Neural crest cell (in vitro differentiated cells): Measurements from ENCODE around the gene PHIP. TPM values are rescaled to one million over a fixed set of nuclear protein-coding genes. Genes with fewer than 3 reads are reported as not detected.
A peak's percentile ranks its signal among the peaks of the same experiment; 100 is the strongest.

ENCODE experiments used
- DNase-seq: peaks from one replicate; pipeline ENCODE4 v3.0.0; 2021; ENCODE audit warnings: low read depth, mixed read lengths, low spot score
- H3K27ac Mint-ChIP-seq: one replicate; pipeline ENCODE4 v1.8.0; 2021; ENCODE audit warnings: mild to moderate bottlenecking, mixed read lengths; ENCODE audit not compliant: unreplicated experiment
- H3K27me3 Mint-ChIP-seq: 2 replicates; pipeline ENCODE4 v1.8.0; 2021; ENCODE audit warnings: low read depth, mild to moderate bottlenecking, mixed read lengths
- H3K36me3 Mint-ChIP-seq: 2 replicates; pipeline ENCODE4 v1.8.0; 2021; ENCODE audit warnings: low read depth, mild to moderate bottlenecking, mixed read lengths
- H3K4me1 Mint-ChIP-seq: 2 replicates; pipeline ENCODE4 v1.8.0; 2021; ENCODE audit warnings: mixed read lengths
- H3K4me3 Mint-ChIP-seq: one replicate; pipeline ENCODE4 v1.8.0; 2021; ENCODE audit warnings: mild to moderate bottlenecking, mixed read lengths
- H3K9me3 Mint-ChIP-seq: 2 replicates; pipeline ENCODE4 v1.8.0; 2021; ENCODE audit warnings: mixed read lengths
- total RNA-seq: library from RNA; stranded (reverse); gene quantifications from 2 replicates; pipeline ENCODE4 v1.2.1, GENCODE V29; 2021
- TF ChIP-seq, protein P1 (sequence below): fragments of 200-600 bp; sonication (generic); conservative IDR thresholded peaks from 2 replicates; pipeline ENCODE4 v1.5.0; 2021; ENCODE audit warnings: antibody characterized with exemption, mild to moderate bottlenecking

The PHIP gene
- total RNA-seq, 1 donor from 2014 or later, result 50.0 TPM

GRCh38 chr6:79070206-79070825 is 7.7 kb downstream of the PHIP start:
- no peak overlapping the region for H3K27ac Mint-ChIP-seq
- peaks cover 34% of the 10 kb centered on the region for H3K4me1 Mint-ChIP-seq
- TF ChIP-seq, protein P1, sequence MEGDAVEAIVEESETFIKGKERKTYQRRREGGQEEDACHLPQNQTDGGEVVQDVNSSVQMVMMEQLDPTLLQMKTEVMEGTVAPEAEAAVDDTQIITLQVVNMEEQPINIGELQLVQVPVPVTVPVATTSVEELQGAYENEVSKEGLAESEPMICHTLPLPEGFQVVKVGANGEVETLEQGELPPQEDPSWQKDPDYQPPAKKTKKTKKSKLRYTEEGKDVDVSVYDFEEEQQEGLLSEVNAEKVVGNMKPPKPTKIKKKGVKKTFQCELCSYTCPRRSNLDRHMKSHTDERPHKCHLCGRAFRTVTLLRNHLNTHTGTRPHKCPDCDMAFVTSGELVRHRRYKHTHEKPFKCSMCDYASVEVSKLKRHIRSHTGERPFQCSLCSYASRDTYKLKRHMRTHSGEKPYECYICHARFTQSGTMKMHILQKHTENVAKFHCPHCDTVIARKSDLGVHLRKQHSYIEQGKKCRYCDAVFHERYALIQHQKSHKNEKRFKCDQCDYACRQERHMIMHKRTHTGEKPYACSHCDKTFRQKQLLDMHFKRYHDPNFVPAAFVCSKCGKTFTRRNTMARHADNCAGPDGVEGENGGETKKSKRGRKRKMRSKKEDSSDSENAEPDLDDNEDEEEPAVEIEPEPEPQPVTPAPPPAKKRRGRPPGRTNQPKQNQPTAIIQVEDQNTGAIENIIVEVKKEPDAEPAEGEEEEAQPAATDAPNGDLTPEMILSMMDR, result no peak

GRCh38 chr6:79066828-79067227 is 11.2 kb downstream of the PHIP start:
- H3K36me3 Mint-ChIP-seq, result peaks cover 2% of the 10 kb centered on the region
- no peak overlapping the region for H3K27ac Mint-ChIP-seq
- no peak for DNase-seq
- TF ChIP-seq, protein P1, result no peak
- peaks cover 14% of the 10 kb centered on the region for H3K4me1 Mint-ChIP-seq
- H3K4me3 Mint-ChIP-seq, result no peak overlapping the region
- no peaks in the 10 kb centered on the region for H3K27me3 Mint-ChIP-seq
- H3K9me3 Mint-ChIP-seq, result no peaks in the 10 kb centered on the region

More at GRCh38 chr6:79070206-79070825, 7.7 kb downstream of the PHIP start:
- no peak for DNase-seq
- no peaks in the 10 kb centered on the region for H3K9me3 Mint-ChIP-seq
- H3K27me3 Mint-ChIP-seq, result no peaks in the 10 kb centered on the region
- H3K4me3 Mint-ChIP-seq, result peak overlapping the region; percentile 61
- H3K36me3 Mint-ChIP-seq, result peaks cover 4% of the 10 kb centered on the region

GRCh38 chr6:79066330-79066729 is 11.7 kb downstream of the PHIP start:
- Mint-ChIP-seq H3K36me3 (peaks cover 2% of the 10 kb centered on the region), H3K27ac (no peak overlapping the region), H3K4me1 (peaks cover 14% of the 10 kb centered on the region), H3K9me3 (no peaks in the 10 kb centered on the region), H3K27me3 (no peaks in the 10 kb centered on the region), H3K4me3 (no peak overlapping the region)
- no peak for DNase-seq
- TF ChIP-seq, protein P1, result no peak

DNA sequence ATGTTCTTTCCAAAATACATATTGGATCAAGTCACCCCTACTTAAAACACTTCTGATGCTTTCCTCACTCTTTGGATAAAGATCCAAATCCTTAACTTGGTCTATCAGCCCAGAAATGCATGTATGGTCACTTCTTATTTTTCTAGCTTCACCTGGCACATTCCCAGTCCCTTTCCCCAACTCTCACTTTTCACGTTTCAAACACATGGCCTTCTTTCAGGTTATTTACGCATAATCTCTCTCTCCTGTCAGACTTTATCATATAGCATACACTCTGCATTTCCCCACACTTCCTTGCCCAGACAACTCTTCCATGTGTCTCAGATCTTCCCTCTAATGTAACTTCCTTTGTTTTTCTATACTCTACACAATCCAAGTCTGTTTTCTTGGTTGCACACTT is 12.8 kb downstream of the PHIP start:
- H3K9me3 Mint-ChIP-seq, result no peaks in the 10 kb centered on the region
- no peaks in the 10 kb centered on the region for H3K27me3 Mint-ChIP-seq
- peaks cover 11% of the 10 kb centered on the region for H3K4me1 Mint-ChIP-seq
- H3K4me3 Mint-ChIP-seq, result no peak overlapping the region
- H3K36me3 Mint-ChIP-seq, result peaks cover 2% of the 10 kb centered on the region
- TF ChIP-seq, protein P1, result no peak
- H3K27ac Mint-ChIP-seq, result no peak overlapping the region
- no peak for DNase-seq

DNA sequence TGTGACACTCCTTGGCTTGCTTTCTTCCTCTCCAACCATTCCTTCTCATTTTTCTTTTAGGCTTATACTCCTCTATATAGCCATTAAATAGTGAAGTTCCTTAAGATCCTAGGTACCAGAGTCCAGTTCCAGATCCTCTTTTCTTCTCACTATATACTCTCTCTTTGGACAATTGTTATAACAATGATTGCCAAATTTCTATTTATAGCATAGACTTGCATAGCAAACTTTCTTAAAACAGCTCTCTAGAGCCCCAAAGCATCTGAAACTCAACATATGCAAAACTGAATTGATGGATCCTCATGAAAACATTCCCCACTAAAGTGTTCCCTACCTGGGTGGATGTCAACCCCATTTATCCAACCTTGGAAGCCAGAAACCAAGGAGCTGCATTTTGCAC is 13.4 kb downstream of the PHIP start:
- H3K4me3 Mint-ChIP-seq, result no peak overlapping the region
- peaks cover 11% of the 10 kb centered on the region for H3K4me1 Mint-ChIP-seq
- TF ChIP-seq, protein P1, result no peak
- H3K9me3 Mint-ChIP-seq, result no peaks in the 10 kb centered on the region
- no peak overlapping the region for H3K27ac Mint-ChIP-seq
- peaks cover 3% of the 10 kb centered on the region for H3K36me3 Mint-ChIP-seq
- H3K27me3 Mint-ChIP-seq, result no peaks in the 10 kb centered on the region
- DNase-seq, result no peak
